KG1 (cell line): Measurements from ENCODE around the gene ARHGEF11.

Experiments
- DNase-seq: peaks from one replicate; lab custom pipeline; 2025; lab: John Stamatoyannopoulos, UW

ARHGEF11 gene

DNA sequence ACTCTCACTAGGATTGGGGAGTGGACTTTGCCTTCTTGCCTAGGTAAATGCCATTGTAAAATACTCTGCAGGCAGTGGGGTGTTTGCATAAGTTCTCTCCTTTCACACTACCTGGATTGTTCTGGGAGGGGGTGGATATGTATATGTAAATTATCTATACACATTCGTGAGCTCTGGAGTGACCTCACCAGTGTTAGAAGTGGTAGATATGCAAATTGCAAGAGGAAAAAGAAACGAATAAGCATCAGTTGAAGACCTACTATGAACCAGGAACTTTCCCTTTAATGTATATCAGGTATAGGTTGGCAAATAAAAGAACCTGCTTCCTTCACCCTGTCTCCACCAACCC is 1.5 kb upstream of the ARHGEF11 start:
- DNase-seq = no peak

DNA sequence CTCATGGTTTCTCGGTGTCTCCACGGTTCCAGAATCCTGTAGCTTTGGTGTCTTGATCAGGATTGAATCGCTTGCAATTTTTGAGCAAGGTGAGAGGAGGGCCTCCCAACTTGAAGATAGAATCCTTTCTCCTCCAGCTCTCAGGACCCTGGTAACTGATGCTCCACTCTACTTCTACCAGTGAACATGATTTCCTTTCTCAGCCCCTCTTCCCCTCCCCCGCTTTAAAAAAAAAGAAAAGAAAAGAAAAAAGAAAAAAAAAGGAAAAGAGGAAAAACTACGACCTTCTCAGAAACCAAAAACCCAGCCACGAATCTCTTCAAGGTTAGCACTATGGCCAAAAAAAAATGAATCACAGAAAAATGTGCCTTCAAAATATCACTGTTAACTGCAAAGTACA is 1.2 kb downstream of the ARHGEF11 start:
- no peak for DNase-seq

DNA sequence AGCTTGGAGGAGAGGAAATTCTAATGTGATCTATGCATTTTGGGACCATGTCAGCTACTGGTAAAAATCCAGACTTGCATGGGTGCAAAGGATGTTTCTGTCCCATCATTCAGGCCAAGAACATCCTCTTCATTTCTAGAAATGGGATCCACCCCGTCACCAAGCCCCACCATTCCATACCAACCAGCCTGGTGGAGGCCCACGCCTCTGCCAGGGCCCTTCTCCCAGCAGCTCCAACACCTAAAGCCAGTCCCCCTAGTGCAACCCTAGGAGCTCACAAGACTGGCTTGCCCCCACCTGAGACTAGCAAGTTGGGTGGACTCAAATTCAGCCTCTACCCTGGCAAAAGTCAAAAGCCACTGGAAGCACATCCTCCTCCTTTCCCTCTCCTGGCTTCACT is 1.9 kb downstream of the ARHGEF11 start:
- no peak for DNase-seq

DNA sequence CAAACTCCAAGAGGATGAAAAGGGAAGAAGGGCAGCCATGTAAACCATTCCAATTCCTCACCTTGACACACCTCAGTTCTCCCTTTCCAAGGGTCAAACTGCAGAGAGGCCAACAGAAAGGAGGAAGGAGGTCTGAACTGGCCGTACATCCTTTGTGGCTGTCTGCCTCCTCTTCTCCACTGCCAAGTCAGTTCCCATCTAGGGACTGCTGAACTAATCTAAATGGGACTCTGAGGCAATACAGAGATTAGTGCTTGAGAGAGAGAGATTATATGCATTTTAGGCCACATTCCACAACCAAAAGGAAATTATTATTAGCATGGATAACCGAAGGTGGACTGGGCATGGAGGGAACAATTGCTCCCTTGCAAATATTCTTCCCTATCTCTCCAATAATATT is 2.7 kb downstream of the ARHGEF11 start:
- DNase-seq = no peak

DNA sequence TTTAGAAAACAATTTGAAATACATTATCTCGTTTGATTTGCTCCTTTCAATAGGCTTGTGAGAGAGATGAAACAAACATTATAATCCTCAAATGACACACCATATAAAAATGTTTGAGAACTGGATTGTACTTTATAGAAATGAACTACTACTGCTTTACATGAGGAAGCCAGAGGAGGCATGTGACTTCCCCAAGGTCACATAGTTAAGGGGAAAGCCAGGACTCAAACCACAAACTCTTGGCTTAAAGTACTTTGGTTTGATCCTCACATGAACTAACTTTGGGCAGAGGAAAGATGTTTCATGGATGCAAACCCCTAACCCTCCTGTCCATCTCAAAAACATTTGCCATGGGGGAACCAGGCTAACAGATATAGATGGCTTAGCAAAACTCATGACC is 4.7 kb downstream of the ARHGEF11 start:
- no peak for DNase-seq

DNA sequence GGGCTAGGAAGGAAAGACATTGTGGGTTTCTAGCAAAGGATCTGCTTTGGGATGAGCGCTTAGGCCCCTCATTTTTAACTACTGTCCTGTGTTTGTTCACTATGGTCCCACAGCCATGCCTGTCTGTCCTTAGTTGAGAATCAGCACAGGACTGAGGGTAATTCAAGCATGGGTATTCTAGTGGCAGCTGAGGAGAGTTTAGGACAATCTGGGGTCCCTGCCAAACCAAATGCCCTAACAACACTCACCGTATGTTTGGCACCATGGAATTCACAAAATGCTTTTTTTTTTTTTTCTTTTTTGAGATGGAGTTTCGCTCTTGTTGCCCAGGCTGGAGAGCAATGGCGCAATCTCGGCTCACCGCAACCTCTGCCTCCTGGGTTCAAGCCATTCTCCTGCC is 10.4 kb downstream of the ARHGEF11 start:
- DNase-seq = no peak

DNA sequence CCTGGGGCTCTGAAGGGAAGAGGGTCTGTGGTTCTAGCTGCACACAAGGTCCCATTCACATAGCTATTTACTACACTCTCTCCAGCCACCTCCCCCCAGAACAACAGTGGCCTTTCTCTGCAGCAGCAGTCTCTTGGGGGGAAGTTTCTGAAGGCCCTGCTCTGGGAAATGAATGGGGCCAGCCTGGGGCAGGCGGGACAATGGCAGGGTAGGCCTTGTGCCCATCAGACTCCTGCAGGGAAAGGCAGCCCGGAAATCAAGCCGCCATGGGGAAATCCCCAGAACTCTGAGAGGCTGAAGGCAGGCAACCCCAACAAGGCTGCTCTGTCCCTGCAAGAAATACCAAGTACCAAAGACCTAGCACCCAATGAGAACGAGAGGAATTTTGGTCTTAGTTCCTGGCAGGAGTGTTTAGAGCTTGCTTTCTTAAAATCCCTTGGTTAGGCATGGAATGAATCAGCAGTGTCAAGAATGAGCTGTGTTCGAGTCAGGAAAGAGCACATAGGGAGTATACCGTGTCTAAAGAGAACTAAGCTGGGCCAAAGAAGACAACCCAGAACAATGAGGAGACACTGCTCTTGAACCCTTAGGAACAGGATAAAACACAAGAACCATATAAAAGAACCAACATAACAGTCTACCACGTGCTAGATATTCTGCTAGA is 11.3 kb downstream of the ARHGEF11 start:
- DNase-seq = no peak

DNA sequence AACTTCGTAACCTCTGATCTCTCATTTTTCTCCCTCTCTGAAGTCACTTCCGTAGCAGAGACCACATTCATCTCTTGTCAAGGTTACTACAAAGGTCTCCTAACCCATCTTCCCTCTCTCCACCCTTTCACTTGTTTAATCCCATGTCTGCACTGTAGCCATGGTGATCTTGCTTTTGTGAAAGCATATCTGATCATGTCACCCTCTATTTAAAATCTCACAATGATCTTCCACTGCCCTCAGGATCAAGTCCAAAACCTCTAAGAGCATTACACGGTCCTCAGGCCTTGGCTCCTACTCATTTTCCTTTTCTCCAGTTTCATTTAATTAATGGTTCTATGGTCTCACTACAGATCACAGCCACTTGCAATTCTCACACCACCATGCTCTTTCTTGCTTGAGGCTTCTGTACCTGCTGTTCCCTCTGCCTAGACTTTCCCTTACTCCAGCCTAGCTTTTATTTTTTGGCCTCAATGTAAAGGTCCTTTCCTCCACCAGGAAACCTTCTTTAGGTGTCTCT is 12.1 kb downstream of the ARHGEF11 start:
- DNase-seq = no peak

DNA sequence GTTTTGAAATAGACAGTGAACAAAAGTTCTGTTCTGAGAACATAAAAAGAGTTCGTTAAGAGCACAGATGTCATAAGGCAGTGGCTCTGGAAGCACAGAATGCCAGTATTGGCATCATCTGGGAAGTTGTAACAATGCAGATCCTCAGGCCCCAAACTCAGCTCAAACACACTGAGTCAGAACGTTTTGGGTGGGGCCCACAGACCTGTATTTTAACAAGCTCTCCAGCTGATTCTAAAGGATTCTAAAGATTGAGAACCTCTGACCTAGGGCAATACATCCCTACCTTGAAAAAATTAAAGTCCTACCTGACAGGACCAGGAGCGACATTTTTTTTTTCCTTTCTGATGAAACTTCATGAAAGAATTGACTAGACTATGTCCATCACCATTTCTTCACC is 13.2 kb downstream of the ARHGEF11 start:
- DNase-seq = no peak

DNA sequence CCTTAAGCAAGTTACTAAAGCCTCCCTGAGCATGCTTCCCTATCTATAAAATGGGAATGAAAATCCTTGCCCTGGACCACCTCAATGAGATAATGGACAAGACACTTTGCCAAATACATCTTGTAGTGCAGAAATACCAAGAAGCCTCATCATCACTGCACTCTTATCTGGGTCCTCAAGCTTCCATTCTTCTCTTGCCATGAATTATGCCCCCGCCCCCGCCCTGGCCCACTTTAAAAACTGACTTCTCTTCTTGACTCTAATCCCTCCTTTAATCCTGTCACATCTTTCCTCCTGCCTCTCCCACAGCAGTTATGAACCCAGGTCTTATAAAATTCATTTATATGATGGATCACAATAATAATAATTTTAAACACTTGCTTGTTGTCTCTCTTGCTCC is 14.8 kb downstream of the ARHGEF11 start:
- no peak for DNase-seq

DNA sequence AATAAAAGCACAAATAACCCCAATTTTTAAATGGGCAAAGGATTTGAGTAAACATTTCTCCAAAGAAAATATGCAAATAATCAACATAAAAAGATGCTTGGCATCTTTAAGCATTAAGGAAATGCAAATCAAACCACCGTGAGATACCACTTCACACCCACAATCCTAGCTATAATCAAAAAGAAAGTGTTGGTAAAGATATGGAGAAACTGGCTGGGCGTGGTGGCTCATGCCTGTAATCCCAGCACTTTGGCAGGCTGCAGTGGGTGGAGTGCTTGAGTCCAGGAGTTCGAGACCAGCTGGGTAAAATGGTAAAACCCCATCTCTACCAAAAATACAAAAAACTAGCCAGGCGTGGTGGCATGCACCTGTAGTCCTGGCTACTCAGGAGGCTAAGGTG is 16.9 kb downstream of the ARHGEF11 start:
- DNase-seq = no peak

DNA sequence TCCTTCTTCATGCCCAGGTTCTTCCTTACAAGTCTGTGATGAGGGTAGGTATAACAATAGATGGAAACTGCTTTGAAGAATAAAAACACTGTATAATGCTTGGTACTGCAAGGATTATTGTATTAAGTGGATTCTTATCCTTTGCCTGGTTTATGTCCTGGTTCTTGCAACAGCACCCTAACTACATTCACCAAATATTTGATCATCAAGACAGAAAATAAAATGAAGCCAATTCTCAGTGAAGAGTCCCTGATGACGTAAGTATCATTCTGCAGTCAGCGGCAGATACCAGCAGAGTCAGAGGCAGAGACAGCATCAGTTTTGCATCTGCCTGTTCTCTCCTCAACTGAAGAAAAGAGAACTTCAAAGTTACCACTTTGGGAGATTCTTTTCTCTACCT is 19.7 kb downstream of the ARHGEF11 start:
- DNase-seq = no peak

DNA sequence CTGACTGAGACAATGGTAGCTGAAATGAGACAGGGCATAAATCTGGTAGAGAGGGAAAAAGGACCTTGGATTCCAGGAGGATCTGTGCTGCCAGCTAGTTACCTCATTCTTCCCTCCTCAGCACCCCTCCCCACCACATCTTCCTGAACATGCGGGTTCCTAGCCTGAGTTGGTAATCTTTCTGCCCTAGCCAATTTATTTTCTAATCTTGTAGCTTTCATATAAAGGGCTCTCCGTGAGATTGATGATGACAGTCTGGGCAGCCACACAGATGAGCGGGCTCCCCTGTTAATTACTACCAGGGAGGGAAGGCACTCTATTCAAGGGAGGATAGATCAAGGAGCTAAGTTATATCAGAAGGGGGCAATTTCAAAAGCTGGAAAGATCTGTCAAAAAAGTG is 20.2 kb downstream of the ARHGEF11 start:
- DNase-seq = no peak

DNA sequence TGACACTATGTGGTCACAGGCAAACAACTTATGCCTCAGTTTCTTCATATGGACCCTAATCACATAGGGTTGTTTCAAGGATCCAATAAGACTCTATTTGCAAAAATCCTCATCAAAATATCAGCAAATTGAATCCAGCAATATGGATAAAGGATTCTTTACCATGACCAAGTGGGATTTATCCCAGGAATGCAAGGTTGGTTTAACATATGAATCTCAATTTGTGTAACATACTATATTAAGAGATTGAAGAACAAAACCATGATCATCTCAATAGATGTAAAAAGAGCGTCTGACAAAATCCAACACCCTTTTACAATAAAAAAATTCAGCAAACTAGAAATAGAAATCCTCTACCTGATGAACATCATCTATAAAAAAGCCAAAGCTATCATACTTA is 23.9 kb downstream of the ARHGEF11 start:
- no peak for DNase-seq

DNA sequence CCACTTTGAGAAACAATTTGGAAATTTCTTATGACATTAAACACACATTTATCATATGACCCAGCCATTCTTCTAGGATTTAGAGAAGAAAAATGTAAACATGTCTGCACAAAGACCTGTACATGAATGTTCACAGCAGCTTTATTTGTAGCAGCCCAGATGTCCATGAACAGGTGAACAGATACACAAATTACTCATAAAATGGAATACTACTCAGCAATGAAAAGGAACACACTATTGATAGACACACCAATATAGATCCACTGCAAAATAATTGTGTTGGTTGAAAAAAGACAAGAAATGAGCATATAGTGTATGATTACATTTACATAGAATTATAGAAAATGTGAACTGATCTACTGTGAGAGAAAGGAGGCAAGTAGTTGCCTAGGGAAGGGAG is 26.1 kb downstream of the ARHGEF11 start:
- DNase-seq = no peak

DNA sequence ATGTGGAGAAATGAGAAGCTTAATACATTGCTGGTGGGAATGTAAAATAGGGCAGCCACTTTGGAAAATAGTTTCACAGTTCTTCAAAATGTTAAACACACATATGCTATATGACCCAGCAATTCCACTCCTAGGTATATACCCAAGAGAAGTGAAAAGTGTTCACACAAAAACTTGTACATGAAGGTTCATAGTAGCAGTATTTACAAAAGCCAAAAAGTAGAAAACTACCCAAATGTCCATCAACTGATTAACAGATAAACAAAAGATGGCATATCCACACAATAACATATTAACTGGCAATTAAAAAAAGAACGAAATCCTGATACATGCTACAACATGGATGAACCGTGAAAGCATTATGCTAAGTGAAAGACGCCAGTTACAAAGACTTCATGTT is 33.7 kb downstream of the ARHGEF11 start:
- no peak for DNase-seq

DNA sequence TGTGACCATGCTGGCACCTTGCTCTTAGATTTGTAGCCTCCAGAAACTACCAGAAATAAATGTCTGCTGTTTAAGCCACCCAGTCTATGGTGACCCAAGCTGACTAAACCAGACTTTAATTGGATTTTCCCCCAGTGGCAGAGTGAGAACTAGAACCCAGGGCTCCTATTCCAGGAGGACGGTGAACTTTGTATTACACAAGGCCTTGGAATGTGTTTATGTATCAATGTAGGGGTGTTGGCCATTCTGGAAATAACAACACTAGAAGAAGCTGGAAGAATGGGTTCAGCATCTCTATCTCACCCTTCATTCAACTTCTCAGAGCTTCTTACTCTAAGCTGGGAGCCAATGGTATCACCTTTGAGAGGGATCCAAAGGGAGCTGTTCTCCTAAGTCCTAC is 37.0 kb downstream of the ARHGEF11 start:
- DNase-seq = no peak

DNA sequence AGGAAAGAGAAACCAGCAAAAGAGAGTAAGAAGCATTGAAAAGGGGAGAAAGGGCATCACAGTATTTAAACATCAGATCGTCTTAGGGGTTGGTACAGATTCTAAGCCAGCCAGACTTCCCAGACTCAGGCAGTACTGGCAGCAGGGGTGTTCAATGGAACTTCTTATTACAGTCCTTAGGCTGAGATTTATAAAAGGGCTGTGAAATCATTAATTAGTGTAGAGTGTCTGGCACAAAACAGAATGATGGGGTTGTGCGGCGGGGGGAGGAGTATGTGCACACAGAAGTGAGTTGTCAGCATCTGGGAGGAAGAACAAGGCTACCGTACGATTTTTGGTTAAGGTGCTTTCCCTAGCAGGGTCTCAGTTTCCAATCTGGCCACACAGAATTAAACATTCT is 38.2 kb downstream of the ARHGEF11 start:
- DNase-seq = no peak

DNA sequence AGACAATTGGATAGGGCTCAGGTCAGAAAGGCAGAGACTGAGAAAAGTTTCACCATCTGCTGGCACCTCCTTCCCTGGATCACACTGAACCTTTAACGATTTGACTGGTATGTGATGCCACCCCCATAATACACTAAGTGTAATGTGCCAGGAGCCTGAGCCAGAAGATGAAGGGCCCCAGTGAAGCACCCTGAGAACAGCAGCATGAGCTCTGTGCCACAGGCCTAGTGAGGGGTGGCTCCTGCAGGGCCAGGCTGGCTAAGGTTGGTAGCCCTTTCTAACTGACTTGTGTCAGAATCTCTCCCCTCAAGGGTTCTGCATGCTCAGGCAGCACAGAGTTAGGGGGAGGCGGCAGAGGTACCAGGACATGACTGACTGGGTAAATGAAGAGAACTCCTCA is 38.9 kb downstream of the ARHGEF11 start:
- no peak for DNase-seq

DNA sequence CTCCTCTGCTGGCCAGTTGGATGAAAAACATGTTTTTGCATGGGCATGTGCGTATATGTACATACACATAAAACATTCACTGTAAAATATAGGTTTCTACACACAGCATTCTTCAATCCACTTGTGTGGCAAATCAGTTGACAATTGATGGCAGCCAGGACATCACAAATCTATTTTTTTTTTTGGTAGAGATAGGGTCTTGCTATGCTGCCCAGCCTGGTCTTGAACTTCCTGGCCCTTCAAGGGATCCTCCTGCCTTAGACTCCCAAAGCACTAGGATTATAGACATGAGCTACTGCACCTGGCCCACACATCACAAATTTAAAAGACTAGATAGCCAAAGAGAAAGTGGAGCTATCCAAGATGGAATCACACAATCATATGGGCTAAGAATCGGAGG is 39.6 kb downstream of the ARHGEF11 start:
- no peak for DNase-seq

DNA sequence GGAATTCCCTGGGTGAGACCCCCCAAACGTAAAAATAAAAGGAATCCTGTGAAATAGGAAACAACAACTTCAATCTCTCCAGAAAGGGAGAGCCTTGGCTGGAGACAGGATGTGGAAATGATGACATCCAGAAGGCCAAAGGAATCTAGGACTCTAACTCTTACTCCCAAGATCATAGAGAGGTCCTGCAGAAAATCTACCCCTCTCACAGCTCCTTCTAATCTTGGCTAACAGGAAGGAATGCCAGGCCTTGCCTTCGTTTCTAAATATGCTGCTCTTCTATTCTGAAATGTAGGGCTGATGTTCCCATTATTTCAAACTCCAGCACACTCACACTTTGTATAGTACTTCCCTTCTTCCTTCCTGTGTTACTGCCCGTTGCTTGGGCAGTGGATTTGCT is 40.7 kb downstream of the ARHGEF11 start:
- no peak for DNase-seq

DNA sequence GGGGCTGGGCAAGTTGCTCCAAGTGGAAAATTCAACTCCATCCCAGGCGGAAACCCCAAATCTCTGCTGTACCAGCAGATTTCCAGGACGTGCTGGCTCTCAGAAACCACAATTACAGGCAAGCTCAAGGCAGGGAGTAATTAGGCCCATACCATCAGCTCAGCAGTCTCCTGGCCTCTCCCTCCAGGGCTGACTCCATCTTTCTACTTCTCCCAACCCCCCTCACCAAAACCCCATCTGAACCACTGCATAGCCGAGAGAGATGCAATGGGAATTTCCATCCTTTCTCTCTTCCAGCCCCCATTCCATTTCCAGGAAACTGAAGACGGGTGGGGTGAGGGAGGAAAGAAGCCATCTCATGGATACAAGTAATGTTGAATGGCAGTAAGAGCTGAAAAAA is 41.2 kb downstream of the ARHGEF11 start:
- DNase-seq = no peak

DNA sequence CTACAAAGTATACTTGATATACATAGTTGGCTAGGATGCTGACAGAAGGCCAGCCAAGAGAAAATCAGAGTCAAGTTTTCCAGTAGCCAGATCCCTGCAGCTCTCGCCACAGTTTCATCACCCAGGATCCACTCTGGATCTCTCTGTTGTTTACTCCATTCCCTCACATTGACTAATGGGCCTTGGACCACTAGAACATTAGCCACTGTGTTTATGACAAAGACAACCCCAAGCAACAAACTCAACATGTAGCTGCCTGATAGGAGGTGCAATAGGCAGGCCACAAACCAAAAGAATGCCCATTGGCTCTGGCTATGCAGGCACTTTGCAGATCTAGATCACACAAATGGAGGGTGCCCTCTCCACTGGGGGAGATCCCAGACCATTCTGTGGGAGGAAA is 44.2 kb downstream of the ARHGEF11 start:
- DNase-seq = no peak

DNA sequence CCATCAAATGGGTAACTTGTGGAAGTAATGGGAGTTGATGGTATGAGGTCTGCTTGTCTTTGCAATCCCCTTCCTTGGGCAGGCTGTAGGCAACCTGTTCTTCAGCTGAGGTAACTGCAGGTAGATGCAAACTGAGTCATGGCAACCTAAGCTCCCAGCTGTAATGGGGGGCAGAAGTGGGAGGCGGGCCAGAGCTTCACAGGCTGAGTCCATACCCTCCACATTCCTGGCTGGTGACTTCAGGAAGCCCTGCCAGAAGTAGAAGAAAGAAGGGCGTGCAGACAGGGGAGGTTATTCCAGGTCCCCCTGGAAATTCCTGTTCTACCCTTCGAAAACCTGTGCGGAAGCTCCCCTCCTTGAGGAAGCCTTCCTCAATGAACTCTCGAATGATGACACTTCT is 44.9 kb downstream of the ARHGEF11 start:
- no peak for DNase-seq
